HCT116 (cell line): Measurements from ENCODE around the gene MX2. TPM values are rescaled to one million over a fixed set of nuclear protein-coding genes. Genes with fewer than 3 reads are reported as not detected.
A peak's percentile ranks its signal among the peaks of the same experiment; 100 is the strongest.
"Not testable (repeated sequence)": the region's sequence is repeated elsewhere in the genome, so short reads cannot be mapped to it uniquely, and the experiment has no call there.

ENCODE experiments used
- ATAC-seq: fragments of 200-7000 bp; cut with Tn5 transposase; 2 replicates; pipeline ENCODE4 v1.9.1; 2020; ENCODE audit warnings: mild to moderate bottlenecking, moderate library complexity
- BruUV-seq: library from RNA; stranded (reverse); fragments of 400-500 nt; replicated peaks from 2 replicates; lab custom pipeline; 2021; lab: Mats Ljungman, UMichigan
- CTCF ChIA-PET: fragments of 300-600 bp; sonication (Branson Sonifier 250); formaldehyde crosslinking; loops from one replicate; lab custom pipeline; 2021; ENCODE audit warnings: antibody characterized with exemption; lab: Charles Lee
- POLR2A ChIA-PET: fragments of 300-600, 350-600 bp; sonication (Branson Sonifier 250); formaldehyde crosslinking; loops from one replicate; lab custom pipeline; 2021; ENCODE audit warnings: antibody characterized with exemption; lab: Charles Lee
- RAD21 ChIA-PET, 2 experiments: fragments of 300-600 bp; sonication (Branson Sonifier 250); formaldehyde crosslinking; loops; one replicate each; lab custom pipeline; 2023; ENCODE audit warnings: low total read pairs in 2 of 2; ENCODE audit not compliant: uncharacterized antibody in 2 of 2, unreplicated experiment in 2 of 2, low non-redundant PET in 1 of 2; lab: Charles Lee
- DNase-seq: peaks from one replicate; pipeline ENCODE4 v3.0.0-alpha.2; 2010; ENCODE audit warnings: low read depth, low spot score
- H2AFZ ChIP-seq: fragments of 200-600 bp; shearing (Covaris generic), sonication (generic); 2 replicates; pipeline ENCODE4 v1.6.1; 2017; ENCODE audit warnings: low read depth, mixed run types, mixed read lengths, antibody characterized with exemption, low read length; ENCODE audit not compliant: poor library complexity, severe bottlenecking
- H3K27ac ChIP-seq: 2 replicates; pipeline ENCODE4 v1.5.1; 2012; ENCODE audit warnings: low read depth, low read length
- H3K27me3 ChIP-seq: fragments of 200-600 bp; sonication (generic); 2 replicates; pipeline ENCODE4 v1.6.1; 2016; ENCODE audit warnings: mixed run types, low read length, mixed read lengths; ENCODE audit not compliant: insufficient read depth
- H3K36me3 ChIP-seq, 2 experiments: fragments of 200-500 bp in 1 of 2; fragments of 200-600 bp in 1 of 2; sonication (Bioruptor generic) in 1 of 2; sonication (generic) in 1 of 2; 2 replicates each; pipeline versions ENCODE4 v1.5.1 to v1.6.1; 2014 to 2016; ENCODE audit warnings: low read length in 2 of 2, inconsistent platforms in 1 of 2, mixed read lengths in 1 of 2, mixed run types in 1 of 2; ENCODE audit not compliant: insufficient read depth in 2 of 2, control insufficient read depth in 1 of 2
- H3K4me1 ChIP-seq, 2 experiments: fragments of 200-600 bp in 1 of 2; sonication (generic) in 1 of 2; 2 replicates each; pipeline versions ENCODE4 v1.5.1 to v1.6.1; 2012 to 2017; ENCODE audit warnings: low read length in 2 of 2, inconsistent platforms in 1 of 2, mild to moderate bottlenecking in 1 of 2, mixed read lengths in 1 of 2, mixed run types in 1 of 2, moderate library complexity in 1 of 2; ENCODE audit not compliant: insufficient read depth in 2 of 2, control insufficient read depth in 1 of 2
- H3K4me2 ChIP-seq: fragments of 200-600 bp; sonication (generic); 2 replicates; pipeline ENCODE4 v1.6.1; 2017; ENCODE audit warnings: mixed run types, low read length, mixed read lengths
- H3K4me3 ChIP-seq, 2 experiments: fragments of 200-600 bp in 1 of 2; sonication (generic) in 1 of 2; replicated peaks in 1 of 2; 2 replicates each; pipeline ENCODE4 v1.5.1; 2011 to 2016; ENCODE audit warnings: low read length in 2 of 2, control low read depth in 1 of 2, low read depth in 1 of 2, mild to moderate bottlenecking in 1 of 2, mixed read lengths in 1 of 2, mixed run types in 1 of 2
- H3K79me2 ChIP-seq: fragments of 200-600 bp; sonication (generic); 2 replicates; pipeline ENCODE4 v1.6.1; 2017; ENCODE audit warnings: mild to moderate bottlenecking, mixed run types, low read length, moderate library complexity, mixed read lengths; ENCODE audit not compliant: insufficient read depth
- H3K9ac ChIP-seq: fragments of 200-600 bp; sonication (generic); 2 replicates; pipeline ENCODE4 v1.6.1; 2016; ENCODE audit warnings: low read length, mixed read lengths
- H3K9me2 ChIP-seq: fragments of 200-600 bp; sonication (generic), shearing (Covaris generic); 2 replicates; pipeline ENCODE4 v1.6.1; 2017; ENCODE audit warnings: mixed run types, mild to moderate bottlenecking, moderate library complexity; ENCODE audit not compliant: insufficient read depth
- H3K9me3 ChIP-seq, 2 experiments: fragments of 200-500 bp in 1 of 2; fragments of 200-600 bp in 1 of 2; sonication (Bioruptor generic) in 1 of 2; sonication (generic) in 1 of 2; 2 replicates each; pipeline ENCODE4 v1.6.1; 2014 to 2017; ENCODE audit warnings: low read length in 2 of 2, mixed read lengths in 2 of 2, inconsistent platforms in 1 of 2, low read depth in 1 of 2, mild to moderate bottlenecking in 1 of 2, mixed run types in 1 of 2, moderate library complexity in 1 of 2; ENCODE audit not compliant: control insufficient read depth in 1 of 2, insufficient read depth in 1 of 2
- H4K20me1 ChIP-seq: fragments of 200-600 bp; sonication (generic), shearing (Covaris generic); 2 replicates; pipeline ENCODE4 v1.6.1; 2017; ENCODE audit warnings: mixed run types, mild to moderate bottlenecking, moderate library complexity; ENCODE audit not compliant: insufficient read depth
- FOSL1 ChIP-seq: IDR thresholded peaks from 2 replicates; pipeline ENCODE4 v1.6.1; 2012; ENCODE audit warnings: low read depth
- TCF7L2 ChIP-seq: IDR thresholded peaks from 2 replicates; pipeline ENCODE4 v1.7.0; 2011; ENCODE audit warnings: borderline replicate concordance, inconsistent platforms; ENCODE audit not compliant: insufficient read depth, insufficient read length; ENCODE audit errors: extremely low read depth
- intact Hi-C: fragments of 100-400 bp; cut with micrococcal nuclease; formaldehyde crosslinking; loops from 2 replicates; pipeline ENCODE4 v1.10.0; 2022
- total RNA-seq: library from RNA; stranded (reverse); gene quantifications from one replicate; pipeline ENCODE4 v1.2.1, GENCODE V29; 2021; ENCODE audit not compliant: unreplicated experiment
- TF ChIP-seq, protein P1 (sequence below), 3 experiments: fragments of 200-600 bp in 1 of 3; sonication (generic) in 1 of 3; IDR thresholded peaks in 2 of 3; conservative IDR thresholded peaks in 1 of 3; 2 replicates each; pipeline ENCODE4 v1.5.1; 2012 to 2017; ENCODE audit warnings: low read depth in 2 of 3, low read length in 2 of 3, antibody characterized with exemption in 1 of 3, borderline replicate concordance in 1 of 3, control low read depth in 1 of 3, mild to moderate bottlenecking in 1 of 3, mixed read lengths in 1 of 3, mixed run types in 1 of 3, moderate library complexity in 1 of 3; ENCODE audit not compliant: insufficient read depth in 1 of 3

The MX2 gene
- total RNA-seq, 1 experiment from 2014 or later, result 0.22 TPM

DNA sequence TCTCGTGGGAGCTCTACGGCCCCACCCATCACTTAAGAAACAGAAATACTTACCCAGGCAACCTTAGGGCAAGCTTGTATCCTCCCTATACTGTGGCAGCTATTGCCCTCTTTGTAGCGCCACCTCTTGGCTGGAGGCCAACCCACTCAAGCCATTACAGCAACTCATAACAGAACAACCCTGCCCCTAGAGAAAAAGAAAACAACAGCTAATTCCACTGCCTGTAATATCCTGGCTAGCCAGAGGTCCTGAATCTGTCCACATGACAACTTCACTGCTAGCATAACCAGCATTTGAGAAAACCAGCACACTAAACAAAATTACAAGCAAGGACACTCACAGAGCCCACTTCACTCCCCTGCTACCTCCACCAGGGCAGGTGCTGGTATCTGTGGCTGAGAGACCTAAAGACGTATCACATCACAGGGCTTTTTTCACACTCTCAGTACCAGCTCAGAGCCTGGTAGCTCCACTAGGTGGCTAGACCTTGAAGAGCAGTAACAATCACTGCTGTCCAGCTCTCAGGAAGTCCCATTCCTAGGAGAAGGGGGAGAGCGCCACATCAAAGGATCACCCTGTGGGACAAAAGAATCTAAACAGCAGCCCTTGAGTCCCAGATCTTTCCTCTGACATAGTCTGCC lies 49.7 kb downstream of the MX2 start:
- Histone ChIP-seq H3K27ac (no peak overlapping the region), H3K9ac (no peak overlapping the region), H3K4me3 (no peak overlapping the region), H3K9me3 (no peaks in the 10 kb centered on the region), H3K36me3 (no peaks in the 10 kb centered on the region), H3K4me1 (peaks cover 2 to 8% of the 10 kb centered on the region in 2 experiments; a peak in 3 of 4 replicates), H3K4me2 (peak overlapping the region; percentile 9; the same call in 1 of the 2 replicates), H4K20me1 (no peaks in the 10 kb centered on the region), H3K27me3 (peaks cover 16% of the 10 kb centered on the region), H3K9me2 (no peaks in the 10 kb centered on the region), H2AFZ (no peak overlapping the region), H3K79me2 (no peaks in the 10 kb centered on the region)
- ChIA-PET CTCF (interaction anchor here (1.2 to 1.9 kb wide), 4 partner anchors 12 to 152 kb away, joined by 3 to 9 read pairs (median 4); no protein-coding TSS in a partner anchor), RAD21 (no interaction called here), POLR2A (interaction anchor here (1.3 kb wide), 1 partner anchor 12 kb away, joined by 3 read pairs; no protein-coding TSS in a partner anchor)
- ATAC-seq (peak; percentile 86), DNase-seq (no peak)
- TF ChIP-seq, protein P1, sequence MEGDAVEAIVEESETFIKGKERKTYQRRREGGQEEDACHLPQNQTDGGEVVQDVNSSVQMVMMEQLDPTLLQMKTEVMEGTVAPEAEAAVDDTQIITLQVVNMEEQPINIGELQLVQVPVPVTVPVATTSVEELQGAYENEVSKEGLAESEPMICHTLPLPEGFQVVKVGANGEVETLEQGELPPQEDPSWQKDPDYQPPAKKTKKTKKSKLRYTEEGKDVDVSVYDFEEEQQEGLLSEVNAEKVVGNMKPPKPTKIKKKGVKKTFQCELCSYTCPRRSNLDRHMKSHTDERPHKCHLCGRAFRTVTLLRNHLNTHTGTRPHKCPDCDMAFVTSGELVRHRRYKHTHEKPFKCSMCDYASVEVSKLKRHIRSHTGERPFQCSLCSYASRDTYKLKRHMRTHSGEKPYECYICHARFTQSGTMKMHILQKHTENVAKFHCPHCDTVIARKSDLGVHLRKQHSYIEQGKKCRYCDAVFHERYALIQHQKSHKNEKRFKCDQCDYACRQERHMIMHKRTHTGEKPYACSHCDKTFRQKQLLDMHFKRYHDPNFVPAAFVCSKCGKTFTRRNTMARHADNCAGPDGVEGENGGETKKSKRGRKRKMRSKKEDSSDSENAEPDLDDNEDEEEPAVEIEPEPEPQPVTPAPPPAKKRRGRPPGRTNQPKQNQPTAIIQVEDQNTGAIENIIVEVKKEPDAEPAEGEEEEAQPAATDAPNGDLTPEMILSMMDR (IDR thresholded peaks at IDR 0.05 in 2 of 3, conservative IDR thresholded peaks at IDR 0.05 in 1 of 3; ENCODE audit: borderline replicate concordance in 1 of 3, insufficient read depth in 1 of 3, low read depth in 2 of 3, low read length in 2 of 3), result peak in 2 of 3 experiments; percentile 16 to 40; a peak in 3 of 6 replicates
- TF ChIP-seq TCF7L2, result peak; percentile 42
- TF ChIP-seq FOSL1, result no peak
- intact Hi-C loops, result no loop called here
- BruUV-seq, result no TSS peak

DNA sequence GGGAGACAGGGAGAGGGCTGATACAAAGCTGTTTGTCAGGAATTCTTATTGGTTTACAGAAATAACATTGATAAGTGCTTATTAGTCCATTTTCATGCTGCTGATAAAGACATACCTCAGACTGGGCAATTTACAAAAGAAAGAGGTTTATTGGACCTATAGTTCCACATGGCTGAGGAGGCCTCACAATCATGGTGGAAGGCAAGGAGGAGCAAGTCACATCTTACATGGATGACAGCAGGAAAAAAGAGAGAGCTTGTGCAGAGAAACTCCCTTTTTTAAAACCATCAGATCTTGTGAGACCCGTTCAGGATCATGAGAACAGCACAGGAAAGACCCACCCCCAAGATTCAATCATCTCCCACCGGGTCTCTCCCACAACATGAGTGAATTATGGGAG lies 55.7 kb downstream of the MX2 start:
- ATAC-seq, H3K9me2 ChIP-seq, POLR2A ChIA-PET, H4K20me1 ChIP-seq, intact Hi-C loops, H3K36me3 ChIP-seq, H3K9ac ChIP-seq, H3K27ac ChIP-seq, H3K4me2 ChIP-seq, RAD21 ChIA-PET, H3K9me3 ChIP-seq, H3K79me2 ChIP-seq, H3K4me1 ChIP-seq, H3K4me3 ChIP-seq, H2AFZ ChIP-seq, CTCF ChIA-PET, BruUV-seq, DNase-seq, H3K27me3 ChIP-seq: not testable (repeated sequence)
